NCI-H510A treated with DMSO at 0.1 percent for 48 hours (cell line): ENCODE measurements around the gene RSRC1.
"Not testable (repeated sequence)": the region's sequence is repeated elsewhere in the genome, so short reads cannot be mapped to it uniquely, and the experiment has no call there.

Experiments used
- DNase-seq: peaks from one replicate; lab custom pipeline; 2025; lab: John Stamatoyannopoulos, UW

Gene RSRC1

DNA sequence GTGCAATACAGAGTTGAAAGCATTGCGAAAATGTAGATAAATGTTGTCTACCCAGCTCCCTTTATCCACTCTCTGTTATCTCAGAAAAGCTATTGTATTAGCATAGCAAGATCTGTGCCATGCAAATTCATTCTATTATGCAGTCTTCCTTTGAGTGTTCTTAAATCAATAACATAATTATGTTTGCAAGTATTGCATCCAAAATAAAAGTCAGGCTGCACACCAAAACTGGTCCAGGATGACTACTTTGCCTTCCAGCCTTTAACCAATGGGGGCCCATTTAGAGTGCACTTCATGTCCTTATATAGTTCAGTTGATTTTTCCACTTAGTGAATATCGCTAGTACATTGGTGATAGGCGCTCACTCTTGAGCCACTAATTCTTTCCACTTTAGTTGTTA is 353.7 kb downstream of the RSRC1 start:
- DNase-seq, result no peak

DNA sequence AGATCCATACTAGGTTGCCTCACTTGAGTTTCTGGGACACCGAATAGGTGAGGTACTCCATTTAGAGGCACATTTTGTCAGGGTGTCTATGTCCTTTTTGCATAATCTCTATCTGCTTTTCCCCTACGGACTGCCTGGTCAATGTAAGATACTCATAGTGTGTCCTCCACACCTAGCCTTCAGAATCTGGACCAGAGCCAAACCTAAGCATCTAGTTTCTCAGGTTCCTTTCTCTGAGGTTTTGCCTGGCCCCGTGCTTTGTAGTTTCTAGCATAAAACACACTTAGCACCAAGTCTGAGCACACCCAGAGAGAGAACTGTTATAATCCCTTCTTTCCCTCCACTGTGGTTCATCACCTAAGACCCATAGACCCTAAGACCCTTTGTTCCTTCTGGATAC is 355.2 kb downstream of the RSRC1 start:
- DNase-seq, result peak; percentile 41

DNA sequence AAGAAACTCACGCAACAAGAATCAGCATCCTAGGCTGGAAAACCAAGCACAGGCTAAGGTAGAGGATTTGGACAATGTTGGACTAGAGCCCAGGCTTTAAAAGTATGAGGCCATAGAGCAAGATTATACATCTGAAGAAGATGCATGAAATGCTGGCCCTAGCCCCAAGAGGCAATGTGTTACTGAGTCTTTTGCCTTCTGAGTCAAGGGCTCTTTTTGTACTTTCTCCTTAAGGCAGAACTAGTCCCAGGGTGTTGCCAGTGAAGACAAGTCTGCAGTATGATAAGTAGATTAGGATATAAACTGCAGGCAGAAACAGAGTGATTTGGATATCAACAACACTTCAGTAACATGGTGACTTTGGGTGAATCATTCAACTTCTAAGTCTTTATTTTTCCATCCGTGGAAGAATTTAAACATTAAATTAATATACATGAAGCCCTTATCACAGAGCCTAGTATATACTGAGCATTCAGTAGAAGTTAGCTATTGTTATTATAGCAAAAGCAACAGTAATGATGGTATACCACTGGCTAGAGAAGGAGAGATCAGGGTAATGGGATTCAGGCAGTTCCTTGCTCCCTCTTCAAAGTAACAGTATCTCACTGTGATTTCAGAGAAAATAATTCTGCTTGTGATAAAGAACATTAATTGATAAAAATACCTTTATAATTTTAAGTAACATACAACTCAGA is 361.2 kb downstream of the RSRC1 start:
- DNase-seq, result no peak

DNA sequence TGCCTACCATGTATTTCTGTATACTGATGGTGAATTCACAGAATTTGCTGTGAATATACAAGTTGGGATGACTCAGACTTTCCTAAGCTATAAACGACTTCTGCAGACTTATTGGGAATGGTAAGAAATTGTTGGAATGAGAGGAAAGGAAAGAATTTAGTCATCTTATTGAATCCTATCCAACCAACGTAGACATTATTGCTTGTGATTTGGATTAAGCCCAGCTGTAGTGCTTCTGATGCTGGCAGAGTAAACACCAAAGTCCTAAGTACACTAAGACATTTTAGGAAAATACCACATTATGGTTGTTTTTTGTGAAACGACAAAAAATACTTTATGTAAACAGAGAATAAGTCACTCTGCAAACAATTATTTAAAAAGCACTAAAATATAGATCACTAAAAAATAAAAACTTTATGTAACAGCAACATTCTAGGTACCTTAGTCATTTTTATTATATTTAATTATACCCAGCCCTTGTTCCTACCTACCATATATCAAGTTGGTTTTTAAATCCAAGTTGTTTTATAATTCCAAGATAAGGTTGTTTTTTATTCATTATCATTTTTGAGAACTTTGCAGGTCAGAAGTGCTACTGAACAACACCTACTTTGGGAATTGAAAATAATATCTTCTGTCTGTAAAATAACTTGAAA is 361.9 kb downstream of the RSRC1 start:
- no peak for DNase-seq

DNA sequence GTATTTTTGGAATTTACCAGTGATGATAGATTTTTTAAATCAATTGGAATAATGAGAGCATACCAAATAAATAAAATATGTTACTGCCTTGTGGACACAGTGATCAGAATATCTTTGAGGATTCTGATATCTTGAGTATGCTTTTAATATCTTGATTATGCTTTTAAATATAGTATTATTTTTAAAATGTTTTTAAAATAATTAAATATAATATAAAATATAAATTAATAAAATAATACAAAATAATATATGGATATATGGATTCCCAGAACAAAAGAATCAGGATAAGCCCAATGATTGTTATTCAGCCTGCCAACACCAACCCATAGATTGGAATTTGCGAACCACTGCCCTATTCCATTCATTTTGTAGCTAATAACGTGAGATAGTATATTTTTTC is 369.2 kb downstream of the RSRC1 start:
- DNase-seq, result no peak

DNA sequence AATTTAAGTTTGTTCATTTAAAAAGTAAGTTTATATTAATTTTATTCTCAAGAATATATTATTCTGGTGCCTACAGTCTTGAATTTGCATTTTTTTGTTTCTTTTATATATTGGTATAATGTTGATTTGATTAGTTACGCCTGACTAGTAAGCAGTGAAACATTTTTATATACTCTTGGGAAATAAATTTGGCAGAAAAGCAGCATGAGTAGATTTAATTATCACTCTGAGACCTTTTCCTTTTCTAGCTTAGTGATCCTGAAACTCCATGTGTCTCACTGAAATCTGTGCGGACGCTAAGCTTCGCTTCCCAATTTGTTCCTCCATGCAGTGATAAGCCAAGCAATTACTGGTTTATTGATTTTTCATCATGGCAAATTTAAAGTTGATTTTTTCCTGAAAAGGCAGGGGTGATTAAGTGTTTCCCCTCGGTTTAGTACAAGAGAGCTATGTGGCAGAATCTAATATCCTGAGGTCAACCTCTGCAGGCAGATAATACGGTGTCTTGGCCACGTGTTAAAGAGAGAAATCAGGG is 373.9 kb downstream of the RSRC1 start:
- DNase-seq, result no peak

DNA sequence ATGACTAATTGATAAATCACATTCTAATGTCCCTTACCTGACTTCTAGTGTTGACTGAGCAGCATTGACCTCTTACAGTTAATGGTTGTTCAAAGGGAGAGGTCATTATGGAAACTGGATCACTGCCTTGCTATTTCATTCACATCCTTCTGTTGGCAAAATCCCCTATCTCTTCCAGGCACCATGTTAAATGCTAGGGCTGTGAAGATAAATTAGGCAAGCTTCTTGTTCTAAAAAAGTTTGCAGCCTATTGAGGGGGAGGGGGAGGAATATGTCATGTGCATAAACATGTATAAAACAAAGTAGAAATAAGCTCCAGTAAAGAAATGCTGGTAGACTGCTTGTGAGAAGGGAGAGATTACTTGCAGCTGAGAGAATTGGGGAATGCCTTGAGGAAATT is 376.3 kb downstream of the RSRC1 start:
- no peak for DNase-seq

DNA sequence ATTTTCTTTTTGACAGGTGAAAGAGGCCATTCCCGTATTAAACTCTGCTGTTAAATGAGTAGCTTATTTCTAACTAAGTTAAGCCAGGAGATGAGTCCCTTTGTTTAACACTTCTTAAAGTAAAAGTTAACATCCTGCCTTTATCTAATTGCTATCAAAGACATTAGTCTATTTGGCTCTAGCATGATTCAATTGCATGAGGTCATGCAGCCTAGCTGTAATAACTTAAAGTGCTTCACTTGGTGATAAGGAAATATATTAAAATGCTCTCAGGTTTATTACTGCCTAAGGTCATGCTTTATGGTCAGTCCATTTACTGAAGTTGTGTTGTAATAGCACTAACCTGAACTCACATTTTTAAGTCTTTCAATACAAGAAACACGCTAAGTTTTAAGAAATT is 378.8 kb downstream of the RSRC1 start:
- DNase-seq, result no peak

DNA sequence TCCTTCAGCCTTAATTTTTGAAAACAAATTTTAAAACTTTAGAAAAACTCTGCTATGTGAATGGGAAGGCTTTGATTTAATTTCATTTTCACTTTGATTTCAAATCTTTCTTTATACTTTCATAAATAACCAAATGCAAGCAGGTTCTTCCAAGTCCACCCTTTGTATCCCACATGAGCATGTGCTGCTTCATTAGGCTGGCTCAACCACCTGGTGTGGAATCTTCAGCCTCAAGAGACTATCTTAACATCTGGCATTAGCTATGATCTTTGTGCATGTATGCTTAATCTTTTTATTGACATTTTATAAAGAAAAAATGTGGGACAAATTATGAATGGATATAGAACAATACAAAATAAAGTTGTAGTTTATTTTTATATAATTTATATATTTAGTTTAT is 379.3 kb downstream of the RSRC1 start:
- no peak for DNase-seq

DNA sequence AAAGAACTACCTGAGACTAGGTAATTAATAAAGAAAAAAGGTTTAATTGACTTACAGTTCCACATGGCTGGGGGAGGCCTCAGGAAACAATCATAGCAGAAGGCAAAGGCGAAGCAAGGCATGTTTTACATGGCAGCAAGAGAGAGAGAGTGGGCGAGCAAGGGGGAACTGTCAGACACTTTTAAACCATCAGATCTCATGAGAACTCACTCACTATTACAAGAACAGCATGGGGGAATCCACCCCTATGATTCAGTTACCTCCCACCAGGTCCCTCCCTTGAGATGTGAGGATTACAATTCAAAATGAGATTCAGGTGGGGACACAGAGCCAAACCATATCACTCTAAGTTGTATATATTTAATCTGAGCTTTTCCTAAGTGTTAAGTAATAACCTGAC is 382.1 kb downstream of the RSRC1 start:
- no peak for DNase-seq

DNA sequence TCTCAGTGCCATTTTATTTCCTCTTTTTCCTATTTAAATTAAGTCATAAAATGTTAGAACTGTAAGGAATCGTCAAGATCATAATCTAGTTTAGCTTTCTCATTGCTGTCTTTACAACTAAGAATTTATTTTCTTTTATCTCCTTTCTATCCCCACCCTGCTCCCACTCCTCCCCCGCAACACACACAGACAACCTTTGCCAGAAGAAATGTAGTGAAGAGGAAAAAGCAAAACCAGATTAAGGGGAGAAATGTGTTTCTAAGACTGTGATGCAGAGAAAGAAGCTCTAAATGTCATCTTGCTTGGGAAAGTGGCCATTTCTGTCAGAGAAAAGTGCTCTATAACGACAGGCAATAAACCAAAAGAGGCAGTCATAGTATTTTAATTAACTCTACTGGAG is 382.8 kb downstream of the RSRC1 start:
- DNase-seq, result no peak

DNA sequence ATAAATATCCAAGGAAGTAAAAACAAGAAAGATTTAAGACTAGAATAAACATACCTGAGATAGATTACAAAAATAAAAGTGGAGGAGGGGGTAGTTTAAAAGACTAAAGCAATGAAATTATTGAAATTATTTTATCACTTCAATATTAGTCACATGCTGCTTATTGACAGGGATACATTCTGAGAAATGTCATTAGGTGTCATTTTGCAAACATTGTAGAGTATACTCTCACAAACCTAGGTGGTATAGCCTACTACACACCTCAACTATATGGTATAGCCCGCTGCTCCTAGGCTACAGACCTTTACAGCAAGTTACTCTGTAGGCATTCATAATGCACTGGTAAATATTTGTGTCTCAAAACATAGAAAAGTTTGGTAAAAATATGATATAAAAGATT is 384.0 kb downstream of the RSRC1 start:
- DNase-seq, result no peak

DNA sequence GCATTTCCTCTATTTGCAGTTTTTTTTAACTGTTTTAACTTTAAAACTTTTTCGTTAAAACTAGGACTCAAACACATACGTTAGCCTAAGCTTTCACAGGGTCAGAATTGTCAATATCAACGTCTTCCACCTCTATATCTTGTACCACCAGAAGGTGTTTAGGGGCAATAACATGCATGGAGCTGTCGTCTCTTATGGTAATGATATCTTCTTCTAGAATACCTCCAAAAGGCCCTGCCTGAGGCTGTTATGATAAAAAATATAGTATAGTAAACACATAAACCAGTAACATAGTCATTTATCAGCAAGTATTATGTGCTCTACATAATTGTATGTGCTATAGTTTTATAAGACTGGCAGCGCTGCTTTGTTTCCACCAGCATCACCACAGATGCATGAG is 384.8 kb downstream of the RSRC1 start:
- DNase-seq, result no peak

DNA sequence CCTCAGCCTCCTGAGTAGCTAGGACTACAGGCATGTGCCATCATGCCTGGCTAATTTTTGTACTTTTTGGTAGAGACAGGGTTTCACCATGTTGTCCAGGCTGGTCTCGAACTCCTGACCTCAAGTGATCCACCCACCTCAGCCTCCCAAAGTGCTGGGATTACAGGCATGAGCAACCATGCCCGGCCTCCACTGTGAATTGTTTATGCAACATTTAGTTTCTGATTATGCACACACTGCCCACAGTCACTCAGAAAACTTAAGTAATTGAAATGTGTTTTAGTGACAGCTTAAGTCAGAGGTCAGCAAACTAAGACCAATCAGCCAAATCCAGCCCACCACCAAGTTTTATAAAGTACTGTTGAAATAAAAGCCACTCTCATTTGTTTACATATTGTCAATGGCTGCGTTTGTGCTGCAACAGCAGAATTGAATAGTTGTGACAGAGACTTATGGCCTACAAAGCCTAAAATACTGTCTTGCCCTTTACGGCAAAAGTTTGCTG is 385.6 kb downstream of the RSRC1 start:
- DNase-seq, result not testable (repeated sequence)

DNA sequence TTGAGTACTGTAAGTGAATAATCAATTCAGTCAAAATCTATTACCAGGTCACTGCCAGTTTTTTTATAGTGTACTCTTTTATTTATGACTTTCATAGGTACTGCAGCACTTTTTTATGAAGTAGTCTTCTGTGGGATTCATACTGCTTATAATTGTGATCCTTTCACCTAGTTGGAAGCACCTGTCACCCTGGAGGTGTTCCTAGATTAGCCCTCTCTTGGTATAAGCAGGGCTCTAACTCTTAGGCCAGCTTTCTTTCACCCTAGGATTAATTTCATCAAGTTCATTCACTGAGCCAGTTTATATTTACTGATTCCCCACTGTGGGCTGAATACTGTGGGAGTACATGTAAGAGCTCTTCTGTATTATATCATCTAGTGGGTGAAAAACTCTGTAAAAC is 395.2 kb downstream of the RSRC1 start:
- no peak for DNase-seq

DNA sequence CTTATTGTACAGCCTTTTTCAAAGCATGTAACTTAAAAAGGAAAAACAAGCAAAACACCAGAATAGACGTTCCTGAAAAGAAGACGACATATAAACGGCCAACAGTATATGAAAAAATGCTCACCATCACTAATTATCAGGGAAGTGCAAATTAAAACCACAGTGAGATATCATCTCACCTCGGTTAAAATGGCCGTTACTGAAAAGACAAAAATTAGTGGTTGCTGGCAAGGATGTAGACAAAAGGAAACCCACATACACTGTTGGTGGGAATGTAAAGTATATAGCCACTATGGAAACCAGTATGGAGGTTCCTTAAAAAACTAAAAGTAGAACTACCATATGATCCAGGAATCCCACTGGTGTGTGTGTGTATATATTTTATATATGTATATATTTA is 396.6 kb downstream of the RSRC1 start:
- DNase-seq, result no peak

DNA sequence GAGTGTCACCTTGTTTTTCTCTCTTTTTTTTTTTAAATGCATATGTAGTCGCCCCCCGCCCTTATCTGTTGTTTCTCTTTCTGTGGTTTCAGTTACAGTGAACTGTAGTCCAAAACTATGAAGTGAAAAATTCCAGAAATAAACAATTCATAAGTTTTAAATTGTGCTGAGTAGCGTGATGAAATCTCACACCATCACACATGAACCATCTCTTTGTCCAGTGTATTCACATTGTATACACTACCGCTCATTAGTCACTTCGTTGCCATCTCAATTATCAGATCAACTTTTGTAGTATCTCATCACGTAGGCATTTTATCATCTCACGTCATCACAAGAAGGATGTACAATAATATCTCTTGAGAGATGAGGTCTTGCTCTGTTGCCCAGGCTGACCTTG is 398.6 kb downstream of the RSRC1 start:
- no peak for DNase-seq

DNA sequence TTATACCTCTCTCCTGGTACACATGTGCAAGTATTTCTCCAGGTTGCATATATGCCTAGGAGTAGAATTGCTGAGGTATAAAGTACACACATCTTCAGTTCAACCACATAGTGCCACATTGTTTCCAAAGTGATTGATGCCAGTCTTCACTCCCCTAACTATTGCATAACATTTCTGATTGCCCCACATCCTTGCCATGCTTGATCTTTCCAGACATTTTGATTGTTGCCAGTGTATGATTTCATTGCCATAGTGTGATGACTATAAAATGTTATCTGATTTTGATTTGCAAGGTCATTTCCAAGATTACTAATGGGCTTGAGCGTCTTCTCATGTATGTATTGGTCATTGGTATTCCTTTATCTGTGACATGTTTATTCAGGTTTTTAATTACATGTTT is 400.0 kb downstream of the RSRC1 start:
- DNase-seq, result no peak

DNA sequence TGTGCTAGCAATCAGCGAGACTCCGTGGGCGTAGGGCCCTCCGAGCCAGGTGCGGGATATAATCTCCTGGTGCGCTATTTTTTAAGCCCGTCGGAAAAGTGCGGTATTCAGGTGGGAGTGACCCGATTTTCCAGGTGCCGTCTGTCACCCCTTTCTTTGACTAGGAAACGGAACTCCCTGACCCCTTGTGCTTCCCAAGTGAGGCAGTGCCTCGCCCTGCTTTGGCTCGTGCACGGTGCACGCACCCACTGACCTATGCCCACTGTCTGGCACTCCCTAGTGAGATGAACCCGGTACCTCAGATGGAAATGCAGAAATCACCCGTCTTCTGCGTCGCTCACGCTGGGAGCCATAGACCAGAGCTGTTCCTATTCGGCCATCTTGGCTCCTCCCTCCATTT is 406.8 kb downstream of the RSRC1 start:
- DNase-seq, result not testable (repeated sequence)

DNA sequence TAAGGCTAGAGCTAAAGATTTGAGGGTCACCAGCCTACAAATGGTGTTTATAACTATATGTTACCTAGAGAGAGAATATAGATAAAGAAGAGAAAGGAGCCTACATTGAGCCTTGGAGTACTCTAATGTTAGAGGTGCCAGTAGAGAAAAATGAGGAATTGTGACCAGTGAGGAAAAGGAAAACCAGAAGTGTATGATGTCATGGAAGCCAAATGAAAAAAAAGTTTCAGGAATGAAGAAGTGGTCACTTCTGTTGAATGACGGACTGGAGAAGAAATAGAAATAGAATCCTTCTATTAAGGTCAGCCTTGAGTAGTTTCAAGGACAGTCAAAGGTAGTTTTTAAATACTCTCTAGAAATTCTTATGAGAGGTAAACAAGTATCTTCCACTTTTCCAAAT is 409.9 kb downstream of the RSRC1 start:
- no peak for DNase-seq

DNA sequence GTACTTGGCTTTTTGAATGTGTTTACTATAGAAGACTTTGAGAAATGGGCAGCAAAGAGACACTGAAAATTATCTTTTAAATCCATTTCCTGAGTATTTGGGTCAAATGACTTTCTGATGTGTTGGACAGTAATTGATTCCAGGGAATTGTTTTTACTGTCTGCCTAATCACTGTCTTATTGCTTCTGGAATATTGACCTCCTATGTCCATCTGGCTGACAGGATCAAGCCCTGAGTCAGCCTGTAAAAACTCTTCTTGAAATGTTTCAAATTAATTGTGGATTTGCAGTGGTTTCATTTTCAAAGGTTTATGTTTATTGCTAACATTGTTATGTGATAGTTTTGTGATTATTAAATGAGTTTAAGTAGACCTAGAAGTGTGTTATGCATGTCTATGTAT is 410.5 kb downstream of the RSRC1 start:
- DNase-seq, result no peak

DNA sequence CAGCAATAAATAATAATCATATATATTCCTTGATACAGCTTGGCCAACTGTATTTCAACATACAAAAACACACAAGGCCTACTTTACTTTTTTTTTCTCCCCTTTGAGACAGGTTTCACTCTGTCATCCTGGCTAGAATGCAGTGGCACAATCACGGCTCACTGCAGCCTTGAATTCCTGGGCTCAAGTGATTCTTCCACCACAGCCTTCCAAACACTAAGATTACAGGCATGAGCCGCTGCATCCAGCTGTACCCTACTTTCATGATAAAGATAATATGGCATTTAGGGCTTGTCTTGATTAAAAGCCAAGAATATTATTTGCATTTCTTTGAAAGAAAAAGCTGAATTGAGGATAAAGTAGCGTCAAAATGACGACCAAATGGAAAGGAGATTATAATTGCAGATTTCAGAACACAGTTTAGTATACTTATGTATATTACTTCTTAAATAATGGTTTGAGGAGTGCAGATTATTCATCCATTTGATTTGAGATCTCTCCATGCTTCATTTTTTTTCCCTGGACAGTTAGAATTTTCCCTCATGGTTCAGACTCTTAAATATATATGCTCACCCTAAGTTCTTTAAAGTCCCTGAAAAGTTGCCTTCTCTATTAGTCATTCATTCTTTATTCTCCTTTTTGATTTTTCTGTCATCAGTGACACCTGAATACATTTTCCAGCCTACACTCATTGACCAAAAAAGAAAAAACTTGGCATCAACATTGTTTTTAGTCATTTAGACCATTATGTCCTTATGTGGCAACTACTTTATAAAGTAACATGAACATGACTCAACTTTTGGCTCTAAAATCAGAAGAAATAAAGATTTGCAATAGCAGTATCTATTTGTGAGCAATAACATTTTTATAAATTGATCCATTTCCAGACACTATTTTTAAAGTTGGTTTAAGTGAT is 412.6 kb downstream of the RSRC1 start:
- no peak for DNase-seq
